Esophagus muscularis mucosa (tissue), 4 donors: ENCODE data around the gene GLIS1. TPM values are rescaled to one million over a fixed set of nuclear protein-coding genes. Genes with fewer than 3 reads are reported as not detected.

Experiments used
- DNase-seq: peaks from one replicate; pipeline ENCODE4 v3.0.0-alpha.2; 2017; ENCODE audit errors: extremely low spot score
- H3K27ac ChIP-seq, 4 donors: fragments of 200-600 bp; sonication (generic); replicated peaks in 1 of 4; 1 replicate in 3 of 4; 2 replicates in 1 of 4; pipeline ENCODE4 v1.5.1; 2016 to 2019; ENCODE audit warnings: mild to moderate bottlenecking in 1 of 4
- H3K27me3 ChIP-seq, 4 donors: fragments of 200-600 bp; sonication (generic); one replicate each; pipeline versions ENCODE4 v1.5.1 to v1.6.0; 2016 to 2019
- H3K36me3 ChIP-seq, 4 donors: fragments of 200-600 bp; sonication (generic); one replicate each; pipeline ENCODE4 v1.5.1; 2016 to 2019
- H3K4me1 ChIP-seq, 4 donors: fragments of 200-600 bp; sonication (generic); one replicate each; pipeline ENCODE4 v1.5.1; 2016 to 2019
- H3K4me3 ChIP-seq, 4 donors: fragments of 200-600 bp; sonication (generic); 1 replicate in 2 of 4; 2 replicates in 2 of 4; pipeline ENCODE4 v1.5.1; 2016 to 2019; ENCODE audit warnings: mild to moderate bottlenecking in 4 of 4, moderate library complexity in 1 of 4
- H3K9me3 ChIP-seq, 4 donors: fragments of 200-600 bp; sonication (generic); 1 replicate in 3 of 4; 2 replicates in 1 of 4; pipeline ENCODE4 v1.5.1; 2016 to 2019
- EP300 ChIP-seq: sonication (generic); formaldehyde crosslinking; IDR thresholded peaks from one replicate; pipeline ENCODE4 v1.6.1; 2017; ENCODE audit warnings: antibody characterized with exemption
- POLR2A ChIP-seq: fragments of 450-650 bp; IDR thresholded peaks from one replicate; pipeline ENCODE4 v1.6.1; 2017; ENCODE audit warnings: antibody characterized with exemption, moderate library complexity, mild to moderate bottlenecking, low read depth
- POLR2AphosphoS5 ChIP-seq, 2 donors: sonication (generic); formaldehyde crosslinking; IDR thresholded peaks; one replicate each; pipeline ENCODE4 v1.6.1; 2017; ENCODE audit warnings: antibody characterized with exemption in 2 of 2
- WGBS: methylation state at CpG from one replicate; pipeline ENCODE4 v1.1.5; 2018; 5-methylcytosine and 5-hydroxymethylcytosine counted together
- intact Hi-C: fragments of 100-400 bp; cut with DNase I; formaldehyde crosslinking; loops from one replicate; pipeline ENCODE4 v1.15.1; 2023
- total RNA-seq, 4 donors: library from RNA; depleted of rRNA; stranded (reverse); fragments of >200 nt; gene quantifications; one replicate each; pipeline versions ENCODE4 v1.1.0 to v1.2.1, GENCODE V29; 2016
- TF ChIP-seq, protein P1 (sequence below), 3 experiments: fragments of 200-600 bp in 2 of 3; fragments of 450-650 bp in 1 of 3; sonication (generic) in 2 of 3; IDR thresholded peaks; one replicate each; pipeline ENCODE4 v1.5.1; 2017 to 2019; ENCODE audit warnings: antibody characterized with exemption in 3 of 3, mild to moderate bottlenecking in 2 of 3, moderate library complexity in 1 of 3

Gene GLIS1
- total RNA-seq, 4 donors from 2014 or later = 0.17 to 0.42 TPM; not detected in 2

GRCh38 chr1:53513846-53514245, 225.1 kb downstream of the GLIS1 start:
- WGBS = 100% methylated on average over 7 of the region's 7 CpGs
- no peak for DNase-seq
- Histone ChIP-seq H3K27me3 (no peaks in the 10 kb centered on the region), H3K4me3 (no peak overlapping the region), H3K27ac (no peak overlapping the region), H3K36me3 (no peaks in the 10 kb centered on the region), H3K9me3 (no peaks in the 10 kb centered on the region), H3K4me1 (peaks cover 0 to 4% (median 0%) of the 10 kb centered on the region in 4 donors)
- TF ChIP-seq EP300 (no peak), POLR2A (no peak), POLR2AphosphoS5 (IDR thresholded peaks at IDR 0.05) (no peak)
- TF ChIP-seq, protein P1, sequence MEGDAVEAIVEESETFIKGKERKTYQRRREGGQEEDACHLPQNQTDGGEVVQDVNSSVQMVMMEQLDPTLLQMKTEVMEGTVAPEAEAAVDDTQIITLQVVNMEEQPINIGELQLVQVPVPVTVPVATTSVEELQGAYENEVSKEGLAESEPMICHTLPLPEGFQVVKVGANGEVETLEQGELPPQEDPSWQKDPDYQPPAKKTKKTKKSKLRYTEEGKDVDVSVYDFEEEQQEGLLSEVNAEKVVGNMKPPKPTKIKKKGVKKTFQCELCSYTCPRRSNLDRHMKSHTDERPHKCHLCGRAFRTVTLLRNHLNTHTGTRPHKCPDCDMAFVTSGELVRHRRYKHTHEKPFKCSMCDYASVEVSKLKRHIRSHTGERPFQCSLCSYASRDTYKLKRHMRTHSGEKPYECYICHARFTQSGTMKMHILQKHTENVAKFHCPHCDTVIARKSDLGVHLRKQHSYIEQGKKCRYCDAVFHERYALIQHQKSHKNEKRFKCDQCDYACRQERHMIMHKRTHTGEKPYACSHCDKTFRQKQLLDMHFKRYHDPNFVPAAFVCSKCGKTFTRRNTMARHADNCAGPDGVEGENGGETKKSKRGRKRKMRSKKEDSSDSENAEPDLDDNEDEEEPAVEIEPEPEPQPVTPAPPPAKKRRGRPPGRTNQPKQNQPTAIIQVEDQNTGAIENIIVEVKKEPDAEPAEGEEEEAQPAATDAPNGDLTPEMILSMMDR (IDR thresholded peaks at IDR 0.05) = no peak
- intact Hi-C loops = no loop called here

GRCh38 chr1:53512807-53513755, 225.9 kb downstream of the GLIS1 start:
- H3K4me3 ChIP-seq = no peak overlapping the region
- TF ChIP-seq POLR2AphosphoS5 (IDR thresholded peaks at IDR 0.05) (no peak), POLR2A (no peak), EP300 (no peak)
- TF ChIP-seq, protein P1 (IDR thresholded peaks at IDR 0.05) = no peak
- no peak for DNase-seq
- no peak overlapping the region for H3K27ac ChIP-seq
- H3K27me3 ChIP-seq = no peaks in the 10 kb centered on the region
- intact Hi-C loops = no loop called here
- H3K4me1 ChIP-seq = peaks cover 0 to 4% (median 0%) of the 10 kb centered on the region in 4 donors
- WGBS = 89% methylated on average over 18 of the region's 22 CpGs
- H3K9me3 ChIP-seq = no peaks in the 10 kb centered on the region
- H3K36me3 ChIP-seq = no peaks in the 10 kb centered on the region

- Histone ChIP-seq H3K4me1 (peaks cover 0 to 4% (median 0%) of the 10 kb centered on the region in 4 donors), H3K27ac (no peak overlapping the region), H3K4me3 (no peak overlapping the region), H3K27me3 (no peaks in the 10 kb centered on the region), H3K36me3 (no peaks in the 10 kb centered on the region), H3K9me3 (no peaks in the 10 kb centered on the region)
- WGBS = 69% methylated on average over 18 of the region's 19 CpGs
- DNase-seq = no peak
- TF ChIP-seq EP300 = no peak
- intact Hi-C loops = no loop called here
These were observed 226.8 kb downstream of the GLIS1 start for GRCh38 chr1:53511933-53512806.

- no peaks in the 10 kb centered on the region for H3K9me3 ChIP-seq
- peaks cover 0 to 4% (median 0%) of the 10 kb centered on the region in 4 donors for H3K4me1 ChIP-seq
- TF ChIP-seq POLR2A (no peak), POLR2AphosphoS5 (IDR thresholded peaks at IDR 0.05) (no peak), EP300 (no peak)
- TF ChIP-seq, protein P1 (IDR thresholded peaks at IDR 0.05) = no peak
- intact Hi-C loops = no loop called here
- H3K4me3 ChIP-seq = no peak overlapping the region
- no peak overlapping the region for H3K27ac ChIP-seq
- whole genome bisulfite sequencing = 86% methylated on average over 9 of the region's 13 CpGs
- no peaks in the 10 kb centered on the region for H3K36me3 ChIP-seq
- DNase-seq = no peak
- no peaks in the 10 kb centered on the region for H3K27me3 ChIP-seq
These were observed 227.5 kb downstream of the GLIS1 start for GRCh38 chr1:53511323-53511932.

GRCh38 chr1:53510215-53510614, 228.7 kb downstream of the GLIS1 start:
- TF ChIP-seq POLR2A (no peak), EP300 (no peak), POLR2AphosphoS5 (IDR thresholded peaks at IDR 0.05) (no peak)
- TF ChIP-seq, protein P1 (IDR thresholded peaks at IDR 0.05) = no peak
- Histone ChIP-seq H3K27me3 (no peaks in the 10 kb centered on the region), H3K4me3 (no peak overlapping the region), H3K9me3 (no peaks in the 10 kb centered on the region), H3K36me3 (no peaks in the 10 kb centered on the region), H3K4me1 (peaks cover 0 to 4% (median 0%) of the 10 kb centered on the region in 4 donors), H3K27ac (no peak overlapping the region)
- DNase-seq = no peak
- intact Hi-C loops = no loop called here
- 83% methylated on average over 2 of the region's 7 CpGs for WGBS
